Stromal cell of bone marrow (primary cell): ENCODE data around the gene SPDYE9.
"Not testable (repeated sequence)": the region's sequence is repeated elsewhere in the genome, so short reads cannot be mapped to it uniquely, and the experiment has no call there.

Experiments used
- DNase-seq: peaks from one replicate; pipeline ENCODE4 v3.0.0-alpha.2; 2012; ENCODE audit warnings: low read depth

The SPDYE9 gene

GRCh38 chr7:73085938-73086337 lies at the start of gene SPDYE9:
Gene SPDYE9 (minus strand): TSS chr7:73086038. CDS start chr7:73084238, 1,800 bp downstream.
- not testable (repeated sequence) for DNase-seq

- DNase-seq = not testable (repeated sequence)
Observed at GRCh38 chr7:73134866-73135265, 49.0 kb upstream of the SPDYE9 start.

GRCh38 chr7:73132651-73133217 lies 46.9 kb upstream of the SPDYE9 start:
- not testable (repeated sequence) for DNase-seq

GRCh38 chr7:73130612-73131011 lies 44.8 kb upstream of the SPDYE9 start:
- not testable (repeated sequence) for DNase-seq

GRCh38 chr7:73124126-73124525 lies 38.3 kb upstream of the SPDYE9 start:
- not testable (repeated sequence) for DNase-seq

- not testable (repeated sequence) for DNase-seq
Observed at GRCh38 chr7:73122778-73123447, 37.1 kb upstream of the SPDYE9 start.

- not testable (repeated sequence) for DNase-seq
Observed at GRCh38 chr7:73118155-73118554, 32.3 kb upstream of the SPDYE9 start.

GRCh38 chr7:73057811-73058210 lies 28.0 kb downstream of the SPDYE9 start, which contains the start of gene SPDYE11:
Gene SPDYE11 (minus strand): TSS chr7:73057911. CDS start chr7:73056111, 1,800 bp downstream.
- DNase-seq = not testable (repeated sequence)

- DNase-seq = not testable (repeated sequence)
Observed at GRCh38 chr7:73029666-73030065, 56.2 kb downstream of the SPDYE9 start, which contains the start of gene SPDYE8. Gene SPDYE8 (minus strand): TSS chr7:73029766. CDS start chr7:73027966, 1,800 bp downstream.
